ENCODE measurements around the gene GDPGP1. TPM values are rescaled to one million over a fixed set of nuclear protein-coding genes. Genes with fewer than 3 reads are reported as not detected.
"Not testable (repeated sequence)": the region's sequence is repeated elsewhere in the genome, so short reads cannot be mapped to it uniquely, and the experiment has no call there.

GDPGP1 gene, protein sequence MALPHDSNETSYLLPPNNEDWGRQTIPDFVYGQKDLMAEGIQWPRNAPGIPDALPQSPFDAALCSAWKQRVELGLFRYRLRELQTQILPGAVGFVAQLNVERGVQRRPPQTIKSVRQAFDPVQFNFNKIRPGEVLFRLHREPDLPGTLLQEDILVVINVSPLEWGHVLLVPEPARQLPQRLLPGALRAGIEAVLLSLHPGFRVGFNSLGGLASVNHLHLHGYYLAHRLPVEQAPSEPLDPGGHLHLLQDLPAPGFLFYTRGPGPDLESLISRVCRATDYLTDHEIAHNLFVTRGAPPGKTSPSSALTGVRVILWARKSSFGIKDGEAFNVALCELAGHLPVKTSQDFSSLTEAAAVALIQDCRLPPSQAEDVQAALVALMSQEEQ
- 1 to 10 TPM; 3.5 to 5.3 (median 4.5) TPM for polyA plus RNA-seq (ENCODE audit: insufficient read length in 3 of 3)
- long read RNA-seq, donor 1, partial matches to known transcripts = 0 of 1 reads
- long read RNA-seq, donor 1, other reads (novel, unspliced or antisense) = 0 of 1 reads
- long read RNA-seq, donor 2 = 0 reads
- long read RNA-seq, donor 3, partial matches to known transcripts = 0 of 1 reads
- long read RNA-seq, donor 3, other reads (novel, unspliced or antisense) = 0 of 1 reads
- long read RNA-seq, donor 4, partial matches to known transcripts = 0 of 1 reads
- long read RNA-seq, donor 4, other reads (novel, unspliced or antisense) = 0 of 1 reads
- long read RNA-seq, donor 5 = 0 reads
- long read RNA-seq, donor 6, partial matches to known transcripts = 0 of 2 reads
- long read RNA-seq, donor 6, other reads (novel, unspliced or antisense) = 0 of 2 reads
- long read RNA-seq, donor 7, partial matches to known transcripts = 0 of 1 reads
- long read RNA-seq, donor 7, other reads (novel, unspliced or antisense) = 0 of 1 reads
- long read RNA-seq, donor 8 = 0 reads
- long read RNA-seq, donor 9, partial matches to known transcripts = 0 of 1 reads
- long read RNA-seq, donor 9, other reads (novel, unspliced or antisense) = 0 of 1 reads
- long read RNA-seq, donor 10, partial matches to known transcripts = 0 of 3 reads
- long read RNA-seq, donor 10, other reads (novel, unspliced or antisense) = 0 of 3 reads
- long read RNA-seq, donor 11, partial matches to known transcripts = 0 of 1 reads
- long read RNA-seq, donor 11, other reads (novel, unspliced or antisense) = 0 of 1 reads
- long read RNA-seq, donor 12 = 0 reads
- long read RNA-seq, donor 13 = 0 reads
- long read RNA-seq, donor 14, partial matches to known transcripts = 0 of 1 reads
- long read RNA-seq, donor 14, other reads (novel, unspliced or antisense) = 0 of 1 reads
- long read RNA-seq, donor 15, partial matches to known transcripts = 0 of 1 reads
- long read RNA-seq, donor 15, other reads (novel, unspliced or antisense) = 0 of 1 reads
- long read RNA-seq, donor 16, partial matches to known transcripts = 0 of 2 reads
- long read RNA-seq, donor 16, other reads (novel, unspliced or antisense) = 0 of 2 reads

DNA sequence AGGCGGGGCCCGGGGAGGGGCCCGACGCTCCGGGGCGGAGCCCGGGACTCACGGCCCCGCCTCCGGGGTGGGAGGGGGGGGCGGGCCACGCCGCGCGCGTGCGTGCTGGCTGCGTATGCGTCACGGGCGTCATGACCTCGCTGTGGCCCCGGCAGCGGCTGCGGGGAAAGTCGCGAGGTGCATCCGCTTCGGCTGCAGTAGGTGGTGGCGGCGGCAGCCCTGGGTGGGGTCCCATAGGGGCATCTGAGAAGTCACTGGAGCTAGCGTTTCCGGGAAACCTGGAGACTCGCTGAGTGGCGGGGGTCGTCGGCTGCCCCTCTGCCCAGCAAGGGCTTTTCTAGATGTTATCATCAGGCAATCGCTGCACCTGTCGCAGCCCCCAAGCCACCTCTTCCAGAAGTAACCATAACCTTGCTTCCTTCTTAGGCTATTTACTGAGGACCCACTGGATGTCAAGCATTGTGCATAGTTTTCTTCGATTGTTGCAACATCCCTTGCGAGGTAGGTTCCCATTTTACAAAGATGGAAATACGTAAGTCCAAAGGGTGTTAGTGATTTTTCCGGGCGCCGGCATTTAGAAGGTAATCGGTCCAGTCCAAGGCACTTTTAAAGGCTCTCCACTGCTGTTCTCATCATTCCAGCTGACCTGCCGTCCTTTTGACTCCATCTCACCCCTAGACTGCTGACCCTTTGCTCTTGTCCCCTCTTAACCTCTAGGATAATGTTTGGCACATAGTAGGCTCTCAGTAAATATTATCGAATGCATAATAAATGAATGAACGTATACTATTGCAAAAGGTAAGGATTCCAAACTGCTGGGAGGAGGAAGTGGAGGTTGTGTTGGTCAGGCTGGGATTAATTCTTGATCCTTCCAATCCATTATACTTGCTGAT is at the start of gene GDPGP1:
TSS of gene GDPGP1 (plus strand) at position 114 of the 893 bp plus-strand sequence. CDS start 6,700 bp downstream, outside the sequence.
- DNase-seq (ENCODE audit: extremely low read depth in 1 of 11, low read depth in 9 of 11, low spot score in 4 of 11) = peak in 2 of 11 donors; percentile 78 to 92

DNA sequence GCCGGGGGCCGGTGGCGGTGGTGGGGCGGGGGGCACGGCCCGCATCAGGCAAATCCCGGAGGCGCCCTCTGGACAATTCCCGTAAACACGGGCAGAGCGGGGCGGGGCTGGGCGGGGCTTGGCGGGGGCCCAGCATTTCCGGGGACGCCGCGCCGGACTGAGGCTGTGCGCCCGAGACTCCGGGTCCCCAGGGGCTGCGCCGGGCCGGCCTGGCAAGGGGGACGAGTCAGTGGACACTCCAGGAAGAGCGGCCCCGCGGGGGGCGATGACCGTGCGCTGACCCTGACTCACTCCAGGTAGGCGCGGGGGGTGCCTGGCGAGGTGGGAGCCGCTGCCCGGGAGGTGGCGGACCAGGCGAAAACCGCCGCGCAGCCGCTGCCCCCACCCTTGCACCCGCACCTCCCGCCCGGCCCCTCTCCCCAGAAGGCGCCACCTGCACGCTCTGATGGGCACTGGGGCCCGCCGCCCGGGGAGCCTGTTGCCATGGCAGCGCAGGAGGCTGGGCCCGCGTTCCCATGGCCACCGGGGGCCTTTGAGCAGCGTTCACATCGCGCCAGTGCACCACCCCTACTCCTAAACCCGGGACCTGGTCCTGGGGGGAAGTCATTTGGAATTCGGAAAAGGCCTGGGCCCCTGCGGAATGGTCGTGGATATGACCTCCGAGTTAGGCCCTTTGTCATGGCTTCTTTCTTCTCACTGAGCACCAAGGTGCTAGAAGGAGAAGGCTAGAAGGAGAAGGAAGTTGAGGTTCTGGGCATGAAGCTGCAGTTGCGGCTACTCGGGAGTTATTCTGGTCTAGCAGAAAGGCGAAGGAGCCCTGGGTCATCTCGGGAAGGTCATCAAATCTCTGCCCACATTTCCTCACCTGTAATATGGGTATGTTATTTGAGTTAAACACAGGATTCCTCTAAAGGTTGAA is 49.0 kb upstream of the GDPGP1 start:
- peak in 1 of 11 donors; percentile 71 for DNase-seq (ENCODE audit: extremely low read depth in 1 of 11, low read depth in 9 of 11, low spot score in 4 of 11)

DNA sequence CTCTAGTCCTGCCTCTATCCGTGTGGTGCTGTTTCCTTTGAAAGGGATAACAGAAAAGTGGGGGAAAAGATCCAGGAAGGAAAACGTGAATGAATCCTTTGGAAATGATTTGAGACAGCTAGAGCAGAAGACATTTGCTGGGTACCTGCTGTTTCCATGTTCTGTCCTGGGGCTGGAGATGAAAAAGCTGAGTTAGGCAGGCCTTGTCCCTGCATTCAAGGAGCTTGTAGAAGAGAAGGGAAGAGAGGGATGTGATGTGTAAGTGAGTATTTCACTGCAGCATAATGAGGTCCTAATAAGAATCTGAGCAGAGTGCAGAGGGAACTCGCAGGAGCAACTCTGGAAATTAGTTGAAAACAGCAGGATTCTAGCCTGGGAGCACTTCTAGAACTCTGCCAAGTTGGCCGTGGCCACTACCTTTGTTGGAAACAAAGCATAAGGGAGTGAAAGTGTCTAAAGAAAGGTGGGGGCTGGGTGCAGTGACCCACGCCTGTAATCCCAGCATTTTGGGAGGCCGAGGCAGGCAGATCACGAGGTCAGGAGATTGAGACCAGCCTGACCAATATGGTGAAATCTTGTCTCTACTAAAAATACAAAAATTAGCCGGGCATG is 46.6 kb upstream of the GDPGP1 start:
- DNase-seq (ENCODE audit: extremely low read depth in 1 of 11, low read depth in 9 of 11, low spot score in 4 of 11) = no peak

DNA sequence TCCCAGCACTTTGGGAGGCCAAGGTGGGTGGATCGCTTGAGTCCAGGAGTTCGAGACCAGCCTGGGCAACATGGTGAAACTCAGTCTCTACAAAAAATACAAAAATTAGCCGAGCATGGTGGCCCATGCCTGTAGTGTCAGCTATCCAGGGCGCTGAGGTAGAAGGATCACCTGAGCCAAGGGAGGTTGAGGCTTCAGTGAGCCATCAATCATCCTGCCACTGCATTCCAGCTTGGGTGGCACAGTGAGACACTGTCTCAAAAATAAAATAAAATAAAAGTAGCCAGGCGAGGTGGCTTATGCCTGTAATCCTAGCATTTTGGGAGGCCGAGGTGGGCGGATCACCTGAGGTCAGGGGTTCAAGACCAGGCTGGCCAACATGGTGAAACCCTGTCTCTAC is 45.9 kb upstream of the GDPGP1 start:
- not testable (repeated sequence) for DNase-seq (ENCODE audit: extremely low read depth in 1 of 11, low read depth in 9 of 11, low spot score in 4 of 11)

DNA sequence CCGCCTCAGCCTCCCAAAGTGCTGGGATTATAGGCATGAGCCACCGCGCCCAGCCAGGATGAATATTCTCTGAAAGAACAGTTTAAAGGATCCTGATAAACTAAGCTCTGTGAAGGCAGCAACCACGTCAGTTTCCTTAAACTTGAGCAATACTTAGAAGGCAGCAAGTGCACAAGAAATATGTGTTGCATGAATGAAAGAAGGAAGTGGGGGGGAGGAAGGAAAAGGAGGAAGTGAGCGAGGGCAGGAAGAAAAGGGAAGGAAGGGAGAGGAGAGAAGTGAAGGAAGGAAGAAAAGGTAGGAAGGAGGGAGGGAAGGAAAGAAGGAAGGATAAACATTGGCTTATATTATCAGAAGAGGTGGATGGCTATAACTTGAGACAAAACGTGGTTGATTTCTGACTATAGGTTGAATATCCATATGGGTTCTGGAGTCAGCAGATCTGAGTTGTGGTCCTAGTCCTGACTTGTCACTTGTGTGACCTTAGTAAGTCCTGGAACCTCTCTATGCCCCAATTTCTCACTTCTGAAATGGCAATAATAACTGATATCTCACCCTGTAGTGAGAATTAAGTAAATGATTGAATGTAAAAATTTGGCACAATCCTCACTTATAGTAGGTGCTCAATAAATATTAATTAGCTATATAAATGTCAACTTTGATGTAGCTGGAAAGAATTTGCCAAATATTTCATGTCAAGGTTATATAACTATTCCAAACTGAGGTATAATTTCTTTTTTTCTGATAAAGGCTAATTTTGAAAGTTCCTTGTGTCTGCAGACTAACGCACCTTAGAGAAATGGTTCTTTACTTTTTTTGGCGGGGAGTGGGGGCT is 44.9 kb upstream of the GDPGP1 start:
- no peak for DNase-seq (ENCODE audit: extremely low read depth in 1 of 11, low read depth in 9 of 11, low spot score in 4 of 11)

DNA sequence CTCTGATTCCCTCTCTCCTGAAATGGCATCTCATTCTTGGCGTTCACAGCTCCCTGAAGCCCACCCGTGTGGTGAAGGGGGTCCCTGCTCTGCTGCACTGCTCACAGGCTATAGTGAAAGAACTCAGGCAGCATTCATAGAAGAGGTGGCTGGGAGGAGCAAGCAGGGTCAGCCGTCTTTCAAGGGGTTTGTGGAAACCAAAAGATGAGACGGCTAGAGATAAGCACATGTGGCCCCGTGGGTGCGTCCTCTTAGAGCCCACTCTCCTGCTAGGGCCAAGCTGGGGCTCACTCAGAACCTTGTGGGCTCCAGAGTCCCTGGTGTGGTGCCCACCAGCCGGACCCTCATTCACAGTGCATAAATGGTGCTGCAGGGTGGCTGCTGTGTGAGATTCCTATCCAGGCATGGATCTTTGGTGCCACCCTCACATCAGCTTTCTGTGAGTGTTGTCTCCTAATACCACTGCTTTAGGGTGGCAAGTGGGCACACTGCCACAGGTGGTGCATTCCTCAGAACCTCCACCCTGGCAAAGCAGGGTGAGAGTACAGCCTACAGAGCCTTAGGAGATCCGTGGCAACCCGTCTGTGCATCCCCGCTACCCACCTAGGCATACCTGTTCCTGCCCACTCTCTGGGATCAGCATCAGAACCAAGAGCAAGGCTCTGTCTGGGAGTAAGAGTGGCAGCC is 44.1 kb upstream of the GDPGP1 start:
- DNase-seq (ENCODE audit: extremely low read depth in 1 of 11, low read depth in 9 of 11, low spot score in 4 of 11) = no peak

DNA sequence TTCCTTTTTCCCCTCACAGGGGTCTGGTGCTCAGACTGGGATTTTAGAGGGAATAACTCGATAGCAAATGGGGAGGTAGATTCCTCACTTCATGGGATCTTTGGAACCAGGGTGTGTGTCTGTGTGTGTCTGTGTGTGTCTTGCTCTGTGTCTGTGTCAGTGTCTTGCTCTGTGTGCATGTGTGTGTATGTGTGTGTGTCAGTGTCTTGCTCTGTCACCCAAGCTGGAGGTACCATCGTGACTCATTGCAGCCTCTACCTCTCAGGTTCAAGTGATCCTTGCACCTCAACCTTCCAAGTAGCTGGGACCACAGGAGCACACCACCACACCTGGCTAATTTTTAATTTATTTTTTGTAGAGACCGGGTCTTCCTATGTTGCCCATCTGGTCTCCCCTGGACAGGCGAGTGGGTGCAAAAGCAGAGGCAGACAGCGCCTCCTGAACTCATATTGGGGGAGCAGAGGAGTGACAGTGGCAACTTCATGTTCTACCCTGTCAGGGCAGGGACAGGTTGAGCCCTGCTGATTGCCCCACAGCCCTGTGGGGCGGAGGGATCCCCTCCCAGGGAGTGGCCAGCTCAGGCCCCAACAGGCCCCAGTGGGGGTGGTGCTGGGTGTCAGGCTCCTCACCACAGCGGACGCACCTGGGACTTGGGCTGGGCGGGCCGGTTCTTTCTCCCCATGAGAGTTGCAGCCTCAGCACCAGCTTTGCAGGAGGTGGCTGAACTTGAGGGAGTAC is 43.2 kb upstream of the GDPGP1 start:
- no peak for DNase-seq (ENCODE audit: extremely low read depth in 1 of 11, low read depth in 9 of 11, low spot score in 4 of 11)

DNA sequence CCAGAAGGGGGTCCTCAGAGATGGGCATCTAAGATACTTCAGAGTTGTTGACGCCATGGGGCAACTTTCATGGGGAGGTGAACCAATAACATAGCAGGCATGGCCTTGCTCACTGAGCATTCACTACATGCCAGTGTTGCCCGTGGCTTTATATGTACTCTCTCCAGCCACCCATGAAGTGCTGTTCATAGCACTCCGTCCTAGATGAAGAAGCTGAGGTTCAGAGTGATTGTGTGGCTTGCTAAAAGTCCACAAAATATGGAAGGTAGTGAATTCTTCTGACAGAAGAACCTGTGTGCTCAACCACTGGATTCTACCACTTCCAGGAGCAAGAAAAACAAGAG is 42.7 kb upstream of the GDPGP1 start:
- DNase-seq (ENCODE audit: extremely low read depth in 1 of 11, low read depth in 9 of 11, low spot score in 4 of 11) = no peak

DNA sequence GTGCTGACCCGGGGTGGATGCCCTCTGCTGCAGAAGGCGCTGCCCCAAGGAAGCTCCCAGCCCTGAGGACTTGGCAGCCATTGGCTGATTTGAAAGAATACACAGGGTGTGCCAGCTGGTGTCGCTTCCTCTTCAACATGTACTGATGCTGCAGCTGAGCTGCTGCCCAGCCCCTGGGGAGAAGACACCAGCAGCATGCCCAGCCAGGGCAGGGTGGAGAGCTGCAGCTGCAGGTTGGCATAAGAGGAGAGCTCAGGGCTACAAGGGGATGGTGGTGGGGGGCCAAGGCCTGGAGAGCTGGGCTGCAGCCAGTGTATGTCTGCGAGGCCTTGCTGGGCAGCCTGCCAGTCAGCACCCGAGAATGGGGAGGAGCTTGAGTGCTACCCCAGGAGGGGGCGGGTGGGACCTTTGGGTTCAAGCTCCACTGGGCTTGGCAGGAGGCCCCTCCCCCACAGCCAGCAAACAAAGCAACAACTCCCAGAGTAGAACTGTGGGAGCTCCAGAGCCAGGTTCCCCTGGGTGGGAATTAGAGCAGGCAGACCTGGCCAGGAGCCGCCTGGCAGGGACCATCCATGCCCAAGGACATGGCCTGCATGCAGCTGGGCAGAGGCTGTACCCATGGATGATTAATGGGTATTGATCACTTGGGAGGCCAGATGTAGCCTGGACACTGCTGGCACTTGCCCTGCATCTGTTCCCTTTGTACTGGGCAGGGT is 42.1 kb upstream of the GDPGP1 start:
- DNase-seq (ENCODE audit: extremely low read depth in 1 of 11, low read depth in 9 of 11, low spot score in 4 of 11) = peak in 9 of 11 donors; percentile 72 to 90 (median 84)

DNA sequence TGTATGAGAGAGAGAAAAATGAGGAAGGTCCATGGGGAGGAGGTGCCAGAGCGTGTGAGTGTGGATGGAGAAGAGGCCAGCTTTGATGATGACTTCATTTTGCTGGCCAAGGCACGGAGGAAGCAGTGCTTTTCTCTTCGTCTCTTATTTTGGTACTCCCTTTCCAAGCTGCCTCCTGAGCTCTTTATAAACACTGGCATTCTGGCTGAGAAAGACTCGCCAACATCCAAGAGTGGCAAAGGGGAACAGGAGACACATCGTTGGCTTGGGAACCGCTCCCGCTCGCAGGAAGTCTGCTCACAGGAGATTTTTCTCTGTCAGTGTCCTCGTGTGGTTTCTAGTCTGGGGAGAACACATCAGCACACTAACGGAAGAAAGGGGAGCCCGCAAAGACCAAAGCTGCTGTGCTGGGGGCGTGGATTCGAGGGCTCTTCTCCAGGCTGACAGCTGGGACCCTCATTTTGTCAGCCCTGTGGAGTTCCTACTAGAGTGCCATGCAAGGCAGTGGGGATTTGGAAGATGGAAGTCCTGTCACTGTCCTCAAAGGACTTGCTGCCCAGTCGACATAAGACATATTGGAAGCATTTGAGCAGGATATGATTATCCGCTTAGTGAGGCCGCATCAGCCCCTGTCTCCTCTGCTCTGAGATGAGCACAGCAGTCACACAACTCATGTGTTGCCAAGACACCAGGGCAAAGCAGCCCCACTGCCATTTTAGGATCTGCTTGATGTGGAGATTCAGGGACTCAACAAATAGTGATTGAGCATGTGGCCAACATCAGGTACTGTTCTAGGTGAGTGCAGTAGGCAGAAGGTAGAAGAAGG is 40.8 kb upstream of the GDPGP1 start:
- DNase-seq (ENCODE audit: extremely low read depth in 1 of 11, low read depth in 9 of 11, low spot score in 4 of 11) = no peak

DNA sequence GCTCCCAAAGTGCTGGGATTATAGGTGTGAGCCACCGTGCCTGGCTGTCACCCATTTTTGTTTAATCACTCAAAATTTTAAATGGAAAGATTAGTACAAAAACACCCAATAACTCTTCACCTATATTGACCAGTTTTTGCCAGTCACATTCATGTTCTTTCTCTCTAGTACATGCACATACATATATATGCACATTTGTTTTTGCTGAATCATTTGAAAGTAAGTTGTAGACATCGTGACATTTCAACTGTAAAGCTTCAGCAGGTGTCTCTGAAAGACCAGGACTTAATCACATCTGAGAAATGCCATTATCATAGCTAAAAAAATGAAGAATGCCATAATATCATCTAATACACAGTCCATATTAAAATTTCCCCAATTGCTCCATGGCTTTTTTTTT is 39.4 kb upstream of the GDPGP1 start:
- no peak for DNase-seq (ENCODE audit: extremely low read depth in 1 of 11, low read depth in 9 of 11, low spot score in 4 of 11)

DNA sequence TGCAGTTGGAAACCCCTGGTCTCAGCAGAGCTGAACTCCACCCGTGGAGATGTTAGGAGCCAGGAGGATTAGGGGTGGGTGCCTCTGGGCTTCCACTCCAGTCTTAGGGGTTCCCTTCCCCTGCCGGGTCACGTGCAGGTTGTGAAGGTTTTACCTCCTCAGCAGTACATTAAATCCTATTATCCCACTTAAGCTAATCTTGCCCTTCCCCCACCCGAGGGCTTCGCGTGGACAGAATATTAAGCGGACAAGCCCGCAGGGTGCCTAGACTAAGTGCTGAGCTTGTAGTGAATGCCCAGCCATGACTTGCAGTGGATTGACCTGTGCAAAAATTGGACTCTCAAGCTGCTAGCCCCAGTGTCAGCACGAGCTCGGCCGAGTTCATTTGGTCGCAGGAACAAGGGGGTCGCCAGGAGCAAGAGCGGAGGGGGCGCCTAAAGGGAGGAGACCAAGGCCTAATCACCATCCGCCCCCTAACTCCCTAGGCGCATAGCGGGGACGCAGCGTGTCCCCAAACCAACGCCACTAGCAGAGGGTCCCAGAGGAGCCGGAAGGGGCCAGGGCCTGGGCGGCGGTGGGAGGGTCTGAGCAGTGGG is 33.4 kb upstream of the GDPGP1 start:
- no peak for DNase-seq (ENCODE audit: extremely low read depth in 1 of 11, low read depth in 9 of 11, low spot score in 4 of 11)
